NT2/D1 (cell line): ENCODE data around the gene XDH.

Experiments
- SUZ12 ChIP-seq: IDR thresholded peaks from 2 replicates; pipeline ENCODE4 v1.6.1; 2011; ENCODE audit not compliant: insufficient read length, insufficient read depth; ENCODE audit errors: extremely low read depth
- YY1 ChIP-seq: IDR thresholded peaks from 2 replicates; pipeline ENCODE4 v1.6.1; 2011; ENCODE audit not compliant: insufficient read length, insufficient read depth
- ZNF274 ChIP-seq: IDR thresholded peaks from 2 replicates; pipeline ENCODE4 v1.6.1; 2011; ENCODE audit warnings: mild to moderate bottlenecking, low read depth, low read length

GRCh38 chr2:31373127-31373526 lies 41.4 kb downstream of the XDH start:
- TF ChIP-seq YY1, result no peak
- no peak for TF ChIP-seq SUZ12
- no peak for TF ChIP-seq ZNF274
